ENCODE data around the gene ENDOV. TPM values are rescaled to one million over a fixed set of nuclear protein-coding genes. Genes with fewer than 3 reads are reported as not detected.

ENDOV gene
- total RNA-seq, 1 donor, result 17.8 TPM

DNA sequence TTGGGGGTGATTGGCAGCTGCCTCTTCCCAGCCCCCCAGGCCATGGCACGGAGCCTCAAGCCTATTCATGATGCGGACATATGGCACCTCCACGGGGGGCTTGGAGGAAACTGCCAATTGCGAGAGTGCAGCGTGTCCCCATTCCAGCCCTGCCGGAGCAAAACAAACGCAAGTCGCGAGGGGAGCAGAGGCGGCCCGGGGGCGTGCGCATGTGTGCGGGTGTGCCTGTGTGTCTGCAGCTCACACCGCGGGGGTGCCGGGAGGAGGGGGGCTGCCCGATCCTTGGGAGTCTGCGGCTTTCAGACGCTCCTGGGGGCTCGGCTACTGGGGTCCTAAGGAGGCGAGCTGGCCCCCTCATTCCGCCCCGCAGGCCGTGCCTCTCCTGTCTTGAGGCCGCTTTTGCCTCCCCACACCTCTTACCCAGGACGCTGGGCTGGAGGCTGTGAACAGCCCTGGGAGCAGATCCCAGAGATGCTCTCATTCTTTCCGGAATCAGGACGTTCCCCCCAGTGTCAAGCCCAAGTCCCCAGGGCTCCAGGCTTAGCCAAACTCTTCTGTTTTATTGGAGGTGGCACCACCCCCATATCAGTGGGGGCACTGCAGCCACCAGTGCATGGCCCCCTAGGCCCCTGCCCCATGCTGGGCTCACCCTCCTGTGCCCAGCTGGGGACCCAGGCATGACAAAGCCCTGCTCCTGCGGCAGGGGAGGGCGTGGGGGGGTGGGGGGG is 29.1 kb downstream of the ENDOV start:
- no peak for TF ChIP-seq CTCF (IDR thresholded peaks at IDR 0.05; ENCODE audit: insufficient read depth, low read length)
- H3K4me3 ChIP-seq (ENCODE audit: low read depth, low read length), result no peak overlapping the region
- DNase-seq (ENCODE audit: low read depth), result no peak

DNA sequence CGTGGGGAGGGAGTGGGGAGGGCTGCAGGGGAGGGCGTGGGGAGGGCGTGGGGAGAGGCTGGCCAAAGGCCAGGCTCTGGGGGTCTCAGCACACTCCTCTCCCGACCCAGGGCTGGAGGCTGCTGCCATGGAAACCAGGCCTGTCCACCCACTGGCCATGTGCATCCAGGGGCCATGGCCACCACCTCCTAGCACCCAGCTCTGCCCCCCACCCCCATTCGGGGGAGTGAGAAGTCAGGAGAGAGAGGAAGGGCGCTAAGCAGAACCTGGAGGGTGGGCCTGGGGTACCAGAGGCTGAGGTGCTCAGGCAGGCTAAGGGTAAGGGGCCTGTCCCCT is 29.6 kb downstream of the ENDOV start:
- H3K4me3 ChIP-seq (ENCODE audit: low read depth, low read length), result no peak overlapping the region
- TF ChIP-seq CTCF (IDR thresholded peaks at IDR 0.05; ENCODE audit: insufficient read depth, low read length), result no peak
- DNase-seq (ENCODE audit: low read depth), result no peak

DNA sequence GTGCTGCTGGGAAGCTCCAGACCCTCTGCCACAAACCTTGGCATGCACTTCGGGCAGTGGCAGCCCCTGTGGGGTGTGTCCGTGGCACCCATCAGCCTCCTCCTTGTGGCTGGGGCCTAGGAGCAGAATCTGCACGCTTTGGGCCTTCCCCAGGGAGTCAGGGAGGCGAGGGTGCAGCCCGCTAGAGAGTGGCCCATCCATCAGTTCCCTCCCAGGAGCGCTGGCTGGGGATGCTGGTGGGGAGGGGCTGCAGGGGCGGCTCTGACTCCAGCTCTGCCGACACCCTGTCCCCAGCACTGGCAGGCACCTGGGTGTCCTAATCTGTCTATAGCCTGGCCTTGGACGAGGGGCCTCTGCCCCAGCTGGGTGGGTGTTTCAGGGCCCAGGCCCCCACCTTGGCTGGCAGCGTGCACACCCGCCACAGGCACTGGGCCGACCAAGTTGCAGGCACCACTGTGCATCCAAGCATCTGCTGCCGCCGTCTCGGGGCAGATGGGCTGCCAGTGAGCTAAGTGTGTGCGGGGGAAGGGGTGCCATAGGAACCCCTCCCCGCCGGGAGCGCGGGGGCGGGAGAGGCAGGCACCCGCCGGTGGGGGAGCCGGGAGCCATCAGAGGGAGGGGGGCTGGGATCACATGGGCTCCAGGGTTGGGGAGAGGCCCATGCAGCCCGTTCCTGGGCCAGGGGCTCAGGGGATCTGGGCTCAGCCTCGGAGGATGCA is 30.2 kb downstream of the ENDOV start:
- TF ChIP-seq CTCF (IDR thresholded peaks at IDR 0.05; ENCODE audit: insufficient read depth, low read length), result no peak
- H3K4me3 ChIP-seq (ENCODE audit: low read depth, low read length), result no peak overlapping the region

GRCh38 chr17:80445726-80446110 is 30.8 kb downstream of the ENDOV start:
- no peak overlapping the region for H3K4me3 ChIP-seq (ENCODE audit: low read depth, low read length)
- TF ChIP-seq CTCF (IDR thresholded peaks at IDR 0.05; ENCODE audit: insufficient read depth, low read length), result no peak
- no peak for DNase-seq (ENCODE audit: low read depth)

More for the DNA sequence above, 30.2 kb downstream of the ENDOV start:
- DNase-seq (ENCODE audit: low read depth), result no peak

DNA sequence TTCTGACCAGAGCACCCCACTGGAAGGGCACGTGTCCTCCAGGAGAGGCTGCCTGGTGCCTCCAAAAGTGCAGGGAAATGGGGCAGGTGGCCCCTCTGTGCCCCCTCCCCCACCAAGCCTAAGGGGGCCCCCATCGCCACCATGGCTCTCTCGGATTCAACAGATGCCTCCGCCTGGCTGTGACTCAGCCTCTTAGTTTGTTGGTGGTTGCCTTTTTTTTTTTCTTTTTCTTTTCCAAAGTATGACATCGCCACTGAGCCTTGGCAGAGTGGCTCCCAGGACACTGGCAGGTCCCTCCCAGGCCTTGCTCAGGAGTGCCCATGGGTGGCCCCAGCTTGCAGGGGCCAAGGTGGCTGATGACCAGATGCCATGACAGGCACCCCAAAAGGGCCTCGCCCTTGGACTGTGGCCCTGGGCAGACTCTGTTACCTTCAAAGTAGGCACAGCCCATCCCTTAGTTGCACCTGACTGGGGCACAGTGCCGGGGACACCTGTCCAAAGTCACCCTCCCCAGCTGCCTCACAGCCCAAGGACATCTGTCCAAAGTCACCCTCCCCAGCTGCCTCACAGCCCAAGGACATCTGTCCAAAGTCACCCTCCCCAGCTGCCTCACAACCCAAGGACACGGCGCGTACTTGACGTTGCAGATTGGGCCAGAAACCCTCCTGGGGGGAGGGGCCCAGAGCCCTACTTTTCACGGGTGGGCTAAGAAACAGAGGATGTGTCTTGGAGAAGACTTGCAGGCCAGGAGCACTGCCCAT is 31.9 kb downstream of the ENDOV start:
- H3K4me3 ChIP-seq (ENCODE audit: low read depth, low read length), result no peak overlapping the region
- no peak for TF ChIP-seq CTCF (IDR thresholded peaks at IDR 0.05; ENCODE audit: insufficient read depth, low read length)
- DNase-seq (ENCODE audit: low read depth), result no peak

- no peak for DNase-seq (ENCODE audit: low read depth)
- H3K4me3 ChIP-seq (ENCODE audit: low read depth, low read length), result no peak overlapping the region
- TF ChIP-seq CTCF (IDR thresholded peaks at IDR 0.05; ENCODE audit: insufficient read depth, low read length), result no peak
Observed at GRCh38 chr17:80447790-80448189, 32.8 kb downstream of the ENDOV start.
